Right cardiac atrium (tissue), 5 donors: ENCODE data around the gene VBP1. TPM values are rescaled to one million over a fixed set of nuclear protein-coding genes. Genes with fewer than 3 reads are reported as not detected.
A peak's percentile ranks its signal among the peaks of the same experiment; 100 is the strongest.
"Not testable (repeated sequence)": the region's sequence is repeated elsewhere in the genome, so short reads cannot be mapped to it uniquely, and the experiment has no call there.

ENCODE experiments used
- ATAC-seq, 2 donors: fragments of 200-7000 bp; cut with Tn5 transposase; one replicate each; pipeline versions ENCODE4 v1.8.0 to v1.9.1; 2020; ENCODE audit warnings: moderate library complexity in 2 of 2, mild to moderate bottlenecking in 1 of 2
- DNase-seq, 3 donors: peaks; one replicate each; pipeline ENCODE4 v3.0.0-alpha.2; 2020
- H3K27ac ChIP-seq: one replicate; pipeline ENCODE4 v1.5.1; 2013; ENCODE audit warnings: mild to moderate bottlenecking, low read length, control low read depth, moderate library complexity
- H3K27me3 ChIP-seq: one replicate; pipeline ENCODE4 v1.6.1; 2013; ENCODE audit not compliant: control insufficient read depth, insufficient read depth
- H3K4me1 ChIP-seq: one replicate; pipeline ENCODE4 v1.6.1; 2013; ENCODE audit warnings: low read length; ENCODE audit not compliant: control insufficient read depth, insufficient read depth
- H3K4me3 ChIP-seq: one replicate; pipeline ENCODE4 v1.5.1; 2013; ENCODE audit warnings: low read length, control low read depth
- H3K9me3 ChIP-seq: one replicate; pipeline ENCODE4 v1.6.1; 2013; ENCODE audit warnings: low read length; ENCODE audit not compliant: control insufficient read depth
- WGBS: extraction: QIAGEN DNeasy Blood & Tissue Kit; methylation state at CpG from one replicate; pipeline ENCODE4 v1.1.7; 2013; 5-methylcytosine and 5-hydroxymethylcytosine counted together
- intact Hi-C, 4 donors: fragments of 100-400 bp; cut with DNase I; formaldehyde crosslinking; loops; one replicate each; pipeline versions ENCODE4 v1.11.0 to v1.14.0; 2022 to 2023
- polyA plus RNA-seq: library from polyadenylated mRNA; stranded (reverse); fragments of 200-250 nt; gene quantifications from one replicate; pipeline ENCODE4 v1.2.3, GENCODE V29; 2013
- total RNA-seq, 4 donors: library from RNA; stranded (reverse); fragmentation: NEBNext Ultra II Directional; extraction: Animal tissue kit (Norgen Biotek cat#: 25700); gene quantifications; one replicate each; pipeline ENCODE4 v1.2.1, GENCODE V29; 2021
- donor health status: healthy with polysubstance abuse.
- donor health status: DM: no; HTN: yes; CAD: no.
- donor health status: DM: no; HTN: no; CAD: no.
- donor health status: DM: no; HTN: yes; CAD: no; lungs with severe emphysema.
- donor health status: DM: yes; HTN: yes; CAD: no.

The VBP1 gene
- total and polyA plus RNA-seq, 5 donors, result 57.8 to 70.4 (median 62.5) TPM

- H3K9me3 ChIP-seq, intact Hi-C loops, H3K27ac ChIP-seq, ATAC-seq, H3K4me1 ChIP-seq, H3K27me3 ChIP-seq, H3K4me3 ChIP-seq: not testable (repeated sequence)
- WGBS, result 97% methylated on average over 29 of the region's 30 CpGs
- peak in 1 of 3 donors; percentile 57 for DNase-seq
Observed at GRCh38 chrX:155223746-155224145, 7.5 kb downstream of the VBP1 start.

DNA sequence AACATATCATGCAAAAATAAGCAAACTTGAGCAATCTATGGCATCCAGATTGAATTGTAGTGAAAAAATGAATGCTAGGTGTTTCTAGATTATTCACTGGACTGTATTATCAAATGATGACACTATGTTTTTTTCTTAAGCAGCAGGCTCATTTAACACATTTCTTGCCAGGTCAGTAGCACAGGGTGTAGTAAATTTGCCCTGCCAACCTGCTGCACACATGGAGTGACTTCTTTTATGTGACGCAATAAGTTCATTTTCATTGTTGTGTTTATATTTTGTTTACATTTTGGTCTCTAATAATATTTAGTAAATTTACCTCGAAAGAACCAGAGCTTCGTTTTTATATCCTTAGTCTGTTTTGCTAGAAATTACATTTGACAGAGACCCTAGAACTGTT, 9.5 kb downstream of the VBP1 start:
- intact Hi-C loops, result no loop called here
- H3K4me3 ChIP-seq, result no peak overlapping the region
- H3K9me3 ChIP-seq, result no peaks in the 10 kb centered on the region
- no peak for DNase-seq
- WGBS, result 87% methylated on average over 3 of the region's 3 CpGs
- H3K27me3 ChIP-seq, result no peaks in the 10 kb centered on the region
- no peak for ATAC-seq
- no peaks in the 10 kb centered on the region for H3K4me1 ChIP-seq
- no peak overlapping the region for H3K27ac ChIP-seq

GRCh38 chrX:155231163-155231562, 14.9 kb downstream of the VBP1 start:
- intact Hi-C loops, result no loop called here
- Histone ChIP-seq H3K27ac (no peak overlapping the region), H3K27me3 (no peaks in the 10 kb centered on the region), H3K4me1 (no peaks in the 10 kb centered on the region), H3K9me3 (no peaks in the 10 kb centered on the region), H3K4me3 (no peak overlapping the region)
- no peak for ATAC-seq
- no peak for DNase-seq

DNA sequence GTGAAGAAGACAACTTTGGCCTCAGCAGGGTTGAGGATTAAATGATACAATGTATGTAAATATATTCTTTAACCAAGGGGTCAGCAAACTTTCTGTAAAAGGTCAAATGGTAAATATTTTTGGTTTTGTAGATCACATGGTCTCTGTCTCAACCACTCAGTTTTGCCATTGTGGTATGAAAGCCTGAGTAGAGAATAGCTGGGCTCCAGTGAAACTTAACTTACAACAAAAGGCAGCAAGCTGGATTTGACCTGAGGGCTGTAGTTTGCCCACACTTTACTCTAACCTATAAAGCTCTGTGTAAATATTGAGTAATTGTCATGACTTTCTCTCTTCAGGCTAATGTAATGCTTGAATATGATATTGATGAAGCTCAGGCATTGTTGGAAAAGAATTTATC, 19.6 kb downstream of the VBP1 start:
- H3K9me3 ChIP-seq, result no peaks in the 10 kb centered on the region
- DNase-seq, result no peak
- no peaks in the 10 kb centered on the region for H3K4me1 ChIP-seq
- no peak overlapping the region for H3K27ac ChIP-seq
- intact Hi-C loops, result no loop called here
- no peak for ATAC-seq
- no peaks in the 10 kb centered on the region for H3K27me3 ChIP-seq
- H3K4me3 ChIP-seq, result no peak overlapping the region

- Histone ChIP-seq H3K9me3 (no peaks in the 10 kb centered on the region), H3K4me3 (no peak overlapping the region), H3K27ac (no peak overlapping the region), H3K27me3 (no peaks in the 10 kb centered on the region), H3K4me1 (no peaks in the 10 kb centered on the region)
- ATAC-seq, result no peak
- intact Hi-C loops, result no loop called here
- WGBS, result 93% methylated on average over 5 of the region's 5 CpGs
- no peak for DNase-seq
Observed at GRCh38 chrX:155237719-155238118, 21.5 kb downstream of the VBP1 start.

GRCh38 chrX:155242300-155242699, 26.0 kb downstream of the VBP1 start:
- DNase-seq, result no peak
- H3K27me3 ChIP-seq, result no peaks in the 10 kb centered on the region
- H3K9me3 ChIP-seq, result no peaks in the 10 kb centered on the region
- no peak overlapping the region for H3K4me3 ChIP-seq
- intact Hi-C loops, result no loop called here
- H3K4me1 ChIP-seq, result no peaks in the 10 kb centered on the region
- 79% methylated on average over 5 of the region's 5 CpGs for WGBS
- H3K27ac ChIP-seq, result no peak overlapping the region
- ATAC-seq, result no peak

- ATAC-seq (no peak), DNase-seq (no peak)
- H3K9me3 ChIP-seq, result no peaks in the 10 kb centered on the region
- 86% methylated on average over 1 of the region's 1 CpG for WGBS
- H3K4me3 ChIP-seq, result no peak overlapping the region
- no peak overlapping the region for H3K27ac ChIP-seq
- H3K4me1 ChIP-seq, result no peaks in the 10 kb centered on the region
- H3K27me3 ChIP-seq, result no peaks in the 10 kb centered on the region
- intact Hi-C loops, result no loop called here
Observed at GRCh38 chrX:155246748-155247147, 30.5 kb downstream of the VBP1 start.

DNA sequence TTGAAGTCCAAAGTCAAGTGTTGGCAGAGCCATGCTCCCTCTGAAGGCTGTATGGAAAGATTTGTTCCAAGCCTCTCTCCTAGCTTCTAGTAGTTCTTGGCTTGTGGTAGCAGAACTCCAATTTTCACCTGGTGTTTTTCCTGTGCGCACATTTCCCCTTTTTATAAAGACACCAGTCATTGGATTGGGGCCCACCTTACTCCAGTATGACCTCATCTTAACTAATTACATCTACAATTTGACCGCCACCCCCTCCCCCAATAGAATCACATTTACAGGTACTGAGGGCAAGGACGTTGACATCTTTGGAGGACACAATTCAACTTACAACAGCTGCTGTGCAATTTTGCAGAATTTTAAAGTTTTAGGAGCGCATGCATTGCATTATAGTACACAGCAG, 31.2 kb downstream of the VBP1 start:
- no peak for DNase-seq
- Histone ChIP-seq H3K27me3 (no peaks in the 10 kb centered on the region), H3K9me3 (no peaks in the 10 kb centered on the region), H3K4me1 (no peaks in the 10 kb centered on the region), H3K27ac (no peak overlapping the region), H3K4me3 (no peak overlapping the region)
- 83% methylated on average over 4 of the region's 4 CpGs for WGBS
- no peak for ATAC-seq
- intact Hi-C loops, result no loop called here

GRCh38 chrX:155251391-155251790, 35.1 kb downstream of the VBP1 start:
- DNase-seq, result no peak
- H3K27me3 ChIP-seq, result no peaks in the 10 kb centered on the region
- H3K9me3 ChIP-seq, result no peaks in the 10 kb centered on the region
- no peak overlapping the region for H3K4me3 ChIP-seq
- no peak overlapping the region for H3K27ac ChIP-seq
- ATAC-seq, result no peak
- intact Hi-C loops, result no loop called here
- WGBS, result 49% methylated on average over 1 of the region's 1 CpG
- no peaks in the 10 kb centered on the region for H3K4me1 ChIP-seq

DNA sequence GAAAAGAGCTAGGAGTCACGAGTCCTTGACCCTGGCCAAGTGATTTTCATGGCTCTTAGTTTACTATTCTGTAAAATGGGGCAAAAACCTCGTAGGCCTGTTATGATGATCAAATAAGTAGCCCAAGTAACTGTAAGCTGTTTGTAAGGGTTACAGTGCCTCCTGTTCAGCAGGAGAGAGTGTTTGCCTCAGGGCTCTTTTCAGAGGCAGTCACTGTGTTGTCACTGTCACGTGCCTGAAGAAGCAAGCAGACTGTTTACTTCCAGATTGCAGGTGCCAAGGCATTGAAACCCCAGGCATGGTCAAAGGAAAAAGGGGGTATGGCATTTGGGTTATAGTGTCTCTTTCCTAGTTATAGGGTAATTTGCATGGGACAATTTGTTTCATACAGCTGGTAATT, 43.5 kb downstream of the VBP1 start:
- intact Hi-C loops, result no loop called here
- no peak overlapping the region for H3K4me3 ChIP-seq
- H3K4me1 ChIP-seq, result no peaks in the 10 kb centered on the region
- H3K27ac ChIP-seq, result no peak overlapping the region
- ATAC-seq, result no peak
- no peaks in the 10 kb centered on the region for H3K27me3 ChIP-seq
- DNase-seq, result no peak
- 81% methylated on average over 3 of the region's 3 CpGs for WGBS
- no peaks in the 10 kb centered on the region for H3K9me3 ChIP-seq

DNA sequence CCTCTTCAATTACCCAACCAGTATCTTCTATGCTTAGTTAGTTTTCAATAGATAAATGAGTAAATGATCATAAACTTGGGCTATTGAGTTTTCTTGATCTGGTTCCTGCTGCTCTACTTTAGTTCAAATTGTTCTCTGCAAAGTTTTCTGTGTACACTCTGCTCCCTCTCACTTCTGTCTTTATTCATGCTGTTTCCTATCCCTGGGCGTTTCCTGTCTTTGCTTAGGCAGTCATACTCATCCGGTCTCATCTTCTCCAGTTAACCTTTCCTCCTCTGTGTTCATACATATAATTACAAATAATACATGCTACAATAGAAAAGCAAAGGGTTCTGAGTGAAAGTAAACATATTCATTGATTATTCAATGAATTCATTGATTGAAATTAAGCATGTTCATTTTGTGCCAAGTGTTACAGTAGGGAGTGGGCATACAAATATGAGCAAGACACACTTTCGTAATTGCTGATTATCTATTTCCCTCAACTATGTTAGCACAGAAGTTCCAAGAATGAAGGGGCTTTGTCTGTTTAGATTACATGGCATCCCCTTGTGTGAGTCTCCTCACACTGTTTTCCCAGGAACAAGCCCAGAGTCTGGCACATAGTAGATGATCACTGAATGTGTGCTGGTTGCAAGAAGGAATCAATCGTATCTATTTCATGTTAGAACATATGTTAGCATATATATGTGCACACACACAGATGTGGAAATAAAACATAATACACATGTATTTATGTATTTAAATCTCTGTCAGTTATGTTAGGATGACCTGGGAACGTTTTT, 46.9 kb downstream of the VBP1 start:
- 33% methylated on average over 5 of the region's 5 CpGs for WGBS
- H3K27ac ChIP-seq, result no peak overlapping the region
- H3K9me3 ChIP-seq, result no peaks in the 10 kb centered on the region
- ATAC-seq (no peak), DNase-seq (no peak)
- no peak overlapping the region for H3K4me3 ChIP-seq
- intact Hi-C loops, result no loop called here
- no peaks in the 10 kb centered on the region for H3K4me1 ChIP-seq
- no peaks in the 10 kb centered on the region for H3K27me3 ChIP-seq
